ENCODE data around the gene EHBP1. TPM values are rescaled to one million over a fixed set of nuclear protein-coding genes. Genes with fewer than 3 reads are reported as not detected.

Gene EHBP1
- 52.7 TPM for total RNA-seq

DNA sequence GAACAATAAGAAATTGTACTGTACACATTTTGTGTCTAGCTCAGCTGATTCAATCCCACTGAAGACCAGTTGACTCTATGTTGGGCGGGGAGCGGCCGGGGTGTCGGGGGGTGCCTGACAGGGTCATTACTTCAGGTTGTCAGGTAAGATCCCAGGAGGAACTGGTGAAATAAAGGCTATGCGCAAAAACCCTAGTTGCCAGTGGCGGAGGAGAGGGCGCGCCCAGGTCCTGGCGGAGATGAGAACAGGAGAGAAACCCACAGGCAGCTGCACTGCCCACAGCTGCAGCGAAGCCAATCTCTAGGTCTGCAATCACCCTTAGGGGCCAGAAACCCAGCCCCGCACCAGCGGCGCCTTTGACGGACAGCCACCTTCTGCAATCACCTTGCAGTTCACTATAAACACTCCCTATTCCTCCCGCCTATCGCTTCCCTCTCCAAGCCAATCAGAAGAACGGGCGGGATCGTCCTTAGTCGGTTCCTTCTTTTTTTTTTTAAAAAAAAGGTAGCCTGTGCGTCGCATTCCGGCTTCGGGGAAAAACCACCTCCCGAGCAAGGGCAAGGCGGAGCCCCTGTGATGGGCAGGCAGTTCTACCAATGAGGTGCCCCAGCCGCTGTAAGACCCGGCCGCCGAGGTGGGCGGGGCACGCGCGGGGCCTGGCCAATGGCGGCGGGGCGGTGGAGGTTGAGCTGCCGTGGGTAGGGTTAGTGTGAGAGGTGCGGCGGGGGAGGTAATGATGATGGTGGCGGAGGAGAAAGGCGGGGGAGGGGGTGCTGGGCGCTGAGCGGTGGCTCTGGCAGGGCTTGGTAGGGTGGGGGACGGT is at the start of gene EHBP1:
Gene EHBP1, plus strand, starts transcription at position 707 of the 823 bp plus-strand sequence. CDS start 1,479 bp downstream, outside the sequence.
- H3K9ac ChIP-seq (ENCODE audit: low read depth in 1 of 3, low read length in 3 of 3), result peak within 1 kb of the TSS; percentile 76 to 86 (median 85)
- peaks cover 17 to 32% (median 25%) of the 10 kb centered on the region in 3 donors for H3K4me1 ChIP-seq (ENCODE audit: control insufficient read depth in 3 of 3, insufficient read depth in 3 of 3, low read length in 3 of 3)
- H3K9me3 ChIP-seq (ENCODE audit: control insufficient read depth in 3 of 3, low read length in 3 of 3), result no peaks in the 10 kb centered on the region
- peak within 1 kb of the TSS; percentile 81 to 92 (median 86) for H3K4me3 ChIP-seq (ENCODE audit: low read length in 3 of 3)
- H3K36me3 ChIP-seq (ENCODE audit: control insufficient read depth in 3 of 3, insufficient read depth in 3 of 3, low read length in 3 of 3), result peaks cover 0 to 3% (median 0%) of the 10 kb centered on the region in 3 donors
- peak within 1 kb of the TSS; percentile 75 for H3K27ac ChIP-seq (ENCODE audit: low read depth, low read length)
- no peaks in the 10 kb centered on the region for H3K27me3 ChIP-seq (ENCODE audit: control insufficient read depth in 3 of 3, insufficient read depth in 3 of 3, low read length in 3 of 3)

DNA sequence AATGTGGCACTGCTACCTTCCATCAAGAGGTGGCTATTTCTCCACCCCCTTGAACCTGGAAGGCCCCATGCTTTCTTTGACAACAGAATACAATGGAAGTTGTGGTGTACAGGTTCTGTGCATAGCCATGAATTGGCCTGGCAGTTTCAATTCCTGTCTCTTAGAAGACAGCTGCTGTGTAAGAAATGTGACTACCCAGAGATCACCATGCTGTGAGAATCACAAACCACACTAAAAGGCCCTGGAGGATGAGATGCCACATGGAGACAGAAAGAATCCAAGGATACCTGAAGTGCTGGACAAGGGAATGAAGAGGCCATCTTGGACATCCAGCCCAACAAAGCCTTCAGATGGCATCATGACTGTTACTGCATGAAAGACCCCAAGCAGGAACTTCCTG is 47.7 kb upstream of the EHBP1 start:
- Histone ChIP-seq H3K9me3 (ENCODE audit: control insufficient read depth in 3 of 3, low read length in 3 of 3) (no peaks in the 10 kb centered on the region), H3K36me3 (ENCODE audit: control insufficient read depth in 3 of 3, insufficient read depth in 3 of 3, low read length in 3 of 3) (no peaks in the 10 kb centered on the region), H3K27ac (ENCODE audit: low read depth, low read length) (no peak overlapping the region), H3K4me3 (ENCODE audit: low read length in 3 of 3) (no peak overlapping the region), H3K4me1 (ENCODE audit: control insufficient read depth in 3 of 3, insufficient read depth in 3 of 3, low read length in 3 of 3) (peaks cover 9 to 16% (median 13%) of the 10 kb centered on the region in 3 donors), H3K27me3 (ENCODE audit: control insufficient read depth in 3 of 3, insufficient read depth in 3 of 3, low read length in 3 of 3) (no peaks in the 10 kb centered on the region), H3K9ac (ENCODE audit: low read depth in 1 of 3, low read length in 3 of 3) (no peak overlapping the region)

DNA sequence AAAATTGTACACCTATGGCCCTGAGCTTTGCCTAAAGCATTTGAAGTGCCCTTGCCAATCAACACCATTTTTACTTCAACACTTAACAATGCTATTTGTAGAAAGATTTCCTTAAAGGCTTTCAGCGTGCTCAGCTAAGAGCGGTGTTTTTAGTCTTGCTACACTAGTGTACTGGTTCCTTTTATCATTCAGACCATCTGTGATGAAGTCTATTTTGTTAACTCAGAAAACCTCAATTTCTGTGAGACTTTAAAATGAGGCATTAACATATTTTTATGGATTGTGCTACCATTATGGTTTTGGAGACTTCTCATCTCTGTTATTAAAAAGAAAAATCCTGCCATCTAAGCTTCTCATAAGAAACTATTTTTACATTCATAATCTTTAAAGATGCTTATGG is 46.6 kb upstream of the EHBP1 start:
- no peaks in the 10 kb centered on the region for H3K27me3 ChIP-seq (ENCODE audit: control insufficient read depth in 3 of 3, insufficient read depth in 3 of 3, low read length in 3 of 3)
- no peak overlapping the region for H3K27ac ChIP-seq (ENCODE audit: low read depth, low read length)

DNA sequence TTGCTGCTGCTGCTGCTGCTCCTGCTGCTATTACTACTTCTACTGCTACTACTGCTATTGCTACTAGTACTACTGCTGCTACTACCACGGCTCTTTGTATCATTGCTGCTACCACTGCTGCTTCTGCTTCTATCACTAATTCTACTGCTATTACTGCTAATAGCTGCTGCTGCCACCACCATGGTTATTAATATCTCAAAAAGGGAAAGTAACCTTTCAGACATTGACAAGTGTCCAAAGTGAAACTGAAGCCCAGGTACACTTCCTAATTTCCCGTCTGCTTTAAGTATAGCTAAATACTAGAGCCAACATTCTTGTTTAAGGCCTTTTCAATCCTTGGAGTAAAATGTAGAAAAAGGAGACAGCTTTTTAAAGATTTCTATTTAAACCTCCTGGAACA is 45.4 kb upstream of the EHBP1 start:
- H3K9me3 ChIP-seq (ENCODE audit: control insufficient read depth in 3 of 3, low read length in 3 of 3), result no peaks in the 10 kb centered on the region
- H3K36me3 ChIP-seq (ENCODE audit: control insufficient read depth in 3 of 3, insufficient read depth in 3 of 3, low read length in 3 of 3), result no peaks in the 10 kb centered on the region
- H3K4me3 ChIP-seq (ENCODE audit: low read length in 3 of 3), result peak overlapping the region in 2 of 3 donors; percentile 8 to 27
- no peaks in the 10 kb centered on the region for H3K27me3 ChIP-seq (ENCODE audit: control insufficient read depth in 3 of 3, insufficient read depth in 3 of 3, low read length in 3 of 3)
- no peak overlapping the region for H3K27ac ChIP-seq (ENCODE audit: low read depth, low read length)
- peak overlapping the region in 2 of 3 donors; percentile 22 to 39 for H3K9ac ChIP-seq (ENCODE audit: low read depth in 1 of 3, low read length in 3 of 3)
- H3K4me1 ChIP-seq (ENCODE audit: control insufficient read depth in 3 of 3, insufficient read depth in 3 of 3, low read length in 3 of 3), result peaks cover 9 to 21% (median 13%) of the 10 kb centered on the region in 3 donors

More for the DNA sequence above, 46.6 kb upstream of the EHBP1 start:
- no peak overlapping the region for H3K4me3 ChIP-seq (ENCODE audit: low read length in 3 of 3)
- H3K9me3 ChIP-seq (ENCODE audit: control insufficient read depth in 3 of 3, low read length in 3 of 3), result no peaks in the 10 kb centered on the region
- H3K4me1 ChIP-seq (ENCODE audit: control insufficient read depth in 3 of 3, insufficient read depth in 3 of 3, low read length in 3 of 3), result peaks cover 9 to 21% (median 13%) of the 10 kb centered on the region in 3 donors
- no peak overlapping the region for H3K9ac ChIP-seq (ENCODE audit: low read depth in 1 of 3, low read length in 3 of 3)
- no peaks in the 10 kb centered on the region for H3K36me3 ChIP-seq (ENCODE audit: control insufficient read depth in 3 of 3, insufficient read depth in 3 of 3, low read length in 3 of 3)

DNA sequence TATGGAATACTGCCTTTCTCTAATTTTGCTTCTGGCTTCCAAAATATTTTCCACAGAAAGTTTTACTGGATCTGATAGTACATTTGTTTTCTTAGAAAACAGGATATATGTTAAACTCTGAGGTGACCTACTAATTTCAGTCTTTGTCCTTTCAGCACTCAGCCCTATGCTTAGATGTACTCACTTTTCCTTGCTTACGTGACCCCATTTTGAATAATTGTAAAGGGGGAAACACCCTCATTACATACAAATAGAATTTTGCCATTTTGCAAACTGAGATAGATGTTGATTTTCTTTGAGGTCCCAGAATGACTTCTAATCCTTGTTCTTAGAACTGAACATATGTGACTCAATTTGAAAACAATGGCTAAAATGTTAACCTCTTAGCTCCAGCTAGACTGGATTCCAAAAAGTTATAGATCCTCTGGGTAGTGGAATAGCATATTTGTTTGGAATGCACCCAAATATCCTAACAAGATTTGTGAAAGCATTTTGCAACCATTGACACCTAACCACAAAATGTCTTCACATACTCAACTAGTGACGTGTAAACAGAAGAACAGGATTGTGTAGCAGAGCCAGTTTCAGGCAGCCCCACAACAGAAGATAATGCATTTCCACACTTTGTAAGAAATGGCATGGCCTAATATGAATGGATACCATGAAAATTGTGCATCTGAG is 44.8 kb upstream of the EHBP1 start:
- Histone ChIP-seq H3K9ac (ENCODE audit: low read depth in 1 of 3, low read length in 3 of 3) (no peak overlapping the region), H3K4me1 (ENCODE audit: control insufficient read depth in 3 of 3, insufficient read depth in 3 of 3, low read length in 3 of 3) (peaks cover 9 to 21% (median 13%) of the 10 kb centered on the region in 3 donors), H3K36me3 (ENCODE audit: control insufficient read depth in 3 of 3, insufficient read depth in 3 of 3, low read length in 3 of 3) (no peaks in the 10 kb centered on the region), H3K4me3 (ENCODE audit: low read length in 3 of 3) (no peak overlapping the region), H3K27ac (ENCODE audit: low read depth, low read length) (no peak overlapping the region), H3K9me3 (ENCODE audit: control insufficient read depth in 3 of 3, low read length in 3 of 3) (no peaks in the 10 kb centered on the region), H3K27me3 (ENCODE audit: control insufficient read depth in 3 of 3, insufficient read depth in 3 of 3, low read length in 3 of 3) (no peaks in the 10 kb centered on the region)

DNA sequence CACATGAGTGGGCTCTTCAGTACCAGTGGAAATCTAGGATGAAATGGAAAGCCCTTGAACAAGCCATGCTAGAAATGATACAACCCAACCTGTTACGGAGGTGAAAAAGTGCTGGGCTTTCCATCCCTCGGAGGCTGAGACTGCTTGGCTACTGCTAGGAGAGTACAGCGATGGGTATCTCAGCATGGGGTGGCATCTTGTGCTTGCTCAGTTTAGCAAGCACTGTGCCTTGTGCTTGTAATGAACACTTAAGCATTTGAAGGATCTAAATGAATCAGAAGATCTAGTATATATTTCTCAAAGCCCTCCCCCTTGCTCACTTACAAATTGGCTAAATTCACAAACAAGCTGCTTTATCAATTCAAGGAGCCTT is 44.3 kb upstream of the EHBP1 start:
- Histone ChIP-seq H3K9me3 (ENCODE audit: control insufficient read depth in 3 of 3, low read length in 3 of 3) (no peaks in the 10 kb centered on the region), H3K36me3 (ENCODE audit: control insufficient read depth in 3 of 3, insufficient read depth in 3 of 3, low read length in 3 of 3) (no peaks in the 10 kb centered on the region), H3K27me3 (ENCODE audit: control insufficient read depth in 3 of 3, insufficient read depth in 3 of 3, low read length in 3 of 3) (no peaks in the 10 kb centered on the region), H3K9ac (ENCODE audit: low read depth in 1 of 3, low read length in 3 of 3) (no peak overlapping the region), H3K4me3 (ENCODE audit: low read length in 3 of 3) (no peak overlapping the region), H3K27ac (ENCODE audit: low read depth, low read length) (no peak overlapping the region), H3K4me1 (ENCODE audit: control insufficient read depth in 3 of 3, insufficient read depth in 3 of 3, low read length in 3 of 3) (peaks cover 9 to 21% (median 13%) of the 10 kb centered on the region in 3 donors)

DNA sequence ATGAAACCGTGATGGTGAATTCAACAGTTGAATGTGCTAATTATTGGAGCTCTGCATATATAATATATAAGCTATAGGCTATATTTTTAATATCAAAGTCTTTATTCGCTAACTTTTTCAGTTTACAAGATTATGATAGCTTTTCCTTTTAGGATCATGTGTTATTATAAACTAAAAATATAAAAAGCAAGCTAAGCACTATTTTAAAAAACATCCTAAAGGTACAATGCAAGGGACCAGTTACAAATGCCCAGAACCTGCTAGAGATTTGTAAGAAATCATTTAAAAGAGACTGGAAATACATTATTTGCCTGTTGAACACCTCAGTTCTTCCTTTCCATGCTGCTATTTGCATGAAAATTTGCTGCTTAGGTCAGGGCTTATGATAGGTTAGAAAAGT is 43.4 kb upstream of the EHBP1 start:
- H3K4me1 ChIP-seq (ENCODE audit: control insufficient read depth in 3 of 3, insufficient read depth in 3 of 3, low read length in 3 of 3), result peaks cover 9 to 21% (median 13%) of the 10 kb centered on the region in 3 donors
- H3K27ac ChIP-seq (ENCODE audit: low read depth, low read length), result no peak overlapping the region
- H3K9me3 ChIP-seq (ENCODE audit: control insufficient read depth in 3 of 3, low read length in 3 of 3), result no peaks in the 10 kb centered on the region
- no peak overlapping the region for H3K4me3 ChIP-seq (ENCODE audit: low read length in 3 of 3)
- H3K27me3 ChIP-seq (ENCODE audit: control insufficient read depth in 3 of 3, insufficient read depth in 3 of 3, low read length in 3 of 3), result no peaks in the 10 kb centered on the region
- no peaks in the 10 kb centered on the region for H3K36me3 ChIP-seq (ENCODE audit: control insufficient read depth in 3 of 3, insufficient read depth in 3 of 3, low read length in 3 of 3)
- no peak overlapping the region for H3K9ac ChIP-seq (ENCODE audit: low read depth in 1 of 3, low read length in 3 of 3)

DNA sequence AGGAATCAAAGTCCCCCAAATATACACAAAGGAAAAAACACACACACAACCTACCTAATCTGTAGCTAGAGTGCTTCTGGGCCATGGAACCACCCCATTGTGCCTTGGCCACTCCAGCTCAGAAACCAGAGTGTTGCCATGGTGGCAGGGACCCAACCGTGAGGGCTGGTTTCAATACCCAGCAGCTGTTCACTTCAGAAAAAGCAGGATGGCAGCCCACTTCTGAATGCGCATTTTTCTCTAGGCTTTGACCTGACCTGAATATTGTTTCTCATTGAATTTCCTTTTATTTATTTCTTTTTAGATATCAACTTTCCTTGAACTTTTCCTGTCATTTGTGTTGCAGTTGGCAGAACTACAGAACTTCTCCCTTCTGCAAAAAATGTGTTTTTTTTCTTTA is 43.0 kb upstream of the EHBP1 start:
- H3K27ac ChIP-seq (ENCODE audit: low read depth, low read length), result no peak overlapping the region
- no peaks in the 10 kb centered on the region for H3K36me3 ChIP-seq (ENCODE audit: control insufficient read depth in 3 of 3, insufficient read depth in 3 of 3, low read length in 3 of 3)
- peaks cover 9 to 21% (median 13%) of the 10 kb centered on the region in 3 donors for H3K4me1 ChIP-seq (ENCODE audit: control insufficient read depth in 3 of 3, insufficient read depth in 3 of 3, low read length in 3 of 3)
- no peaks in the 10 kb centered on the region for H3K9me3 ChIP-seq (ENCODE audit: control insufficient read depth in 3 of 3, low read length in 3 of 3)
- no peak overlapping the region for H3K9ac ChIP-seq (ENCODE audit: low read depth in 1 of 3, low read length in 3 of 3)
- H3K27me3 ChIP-seq (ENCODE audit: control insufficient read depth in 3 of 3, insufficient read depth in 3 of 3, low read length in 3 of 3), result no peaks in the 10 kb centered on the region
- no peak overlapping the region for H3K4me3 ChIP-seq (ENCODE audit: low read length in 3 of 3)

DNA sequence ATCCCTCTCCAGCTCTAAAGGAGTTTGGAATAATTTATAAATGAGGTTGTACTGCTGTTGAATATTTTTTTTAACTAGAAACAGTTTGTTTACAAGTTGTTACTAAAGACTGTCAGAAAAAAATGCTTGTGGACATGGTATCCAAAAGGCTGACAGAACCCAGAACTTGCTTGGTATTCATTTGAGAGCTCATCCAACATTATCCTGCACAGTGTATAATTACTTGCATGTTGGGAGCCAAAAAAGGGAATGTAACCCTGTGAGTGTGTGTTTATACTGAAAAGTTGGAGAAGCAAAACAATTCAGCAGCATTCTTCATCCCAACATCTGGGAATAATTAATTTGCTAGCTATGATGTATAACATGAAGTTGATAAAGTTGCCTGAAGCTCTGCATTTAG is 42.1 kb upstream of the EHBP1 start:
- Histone ChIP-seq H3K27ac (ENCODE audit: low read depth, low read length) (no peak overlapping the region), H3K4me3 (ENCODE audit: low read length in 3 of 3) (no peak overlapping the region), H3K4me1 (ENCODE audit: control insufficient read depth in 3 of 3, insufficient read depth in 3 of 3, low read length in 3 of 3) (peaks cover 9 to 21% (median 13%) of the 10 kb centered on the region in 3 donors), H3K36me3 (ENCODE audit: control insufficient read depth in 3 of 3, insufficient read depth in 3 of 3, low read length in 3 of 3) (no peaks in the 10 kb centered on the region), H3K9ac (ENCODE audit: low read depth in 1 of 3, low read length in 3 of 3) (no peak overlapping the region), H3K9me3 (ENCODE audit: control insufficient read depth in 3 of 3, low read length in 3 of 3) (no peaks in the 10 kb centered on the region), H3K27me3 (ENCODE audit: control insufficient read depth in 3 of 3, insufficient read depth in 3 of 3, low read length in 3 of 3) (no peaks in the 10 kb centered on the region)
